GM21825 (cell line): ENCODE results near the gene KNTC1.
"Not testable (repeated sequence)": the region's sequence is repeated elsewhere in the genome, so short reads cannot be mapped to it uniquely, and the experiment has no call there.

ENCODE experiments used
- ATAC-seq: cut with Tn5 transposase; IDR thresholded peaks from one replicate; pipeline ENCODE4 v1.9.1; 2021; ENCODE audit warnings: mild to moderate bottlenecking, moderate library complexity; ENCODE audit not compliant: unreplicated experiment

KNTC1 gene, protein sequence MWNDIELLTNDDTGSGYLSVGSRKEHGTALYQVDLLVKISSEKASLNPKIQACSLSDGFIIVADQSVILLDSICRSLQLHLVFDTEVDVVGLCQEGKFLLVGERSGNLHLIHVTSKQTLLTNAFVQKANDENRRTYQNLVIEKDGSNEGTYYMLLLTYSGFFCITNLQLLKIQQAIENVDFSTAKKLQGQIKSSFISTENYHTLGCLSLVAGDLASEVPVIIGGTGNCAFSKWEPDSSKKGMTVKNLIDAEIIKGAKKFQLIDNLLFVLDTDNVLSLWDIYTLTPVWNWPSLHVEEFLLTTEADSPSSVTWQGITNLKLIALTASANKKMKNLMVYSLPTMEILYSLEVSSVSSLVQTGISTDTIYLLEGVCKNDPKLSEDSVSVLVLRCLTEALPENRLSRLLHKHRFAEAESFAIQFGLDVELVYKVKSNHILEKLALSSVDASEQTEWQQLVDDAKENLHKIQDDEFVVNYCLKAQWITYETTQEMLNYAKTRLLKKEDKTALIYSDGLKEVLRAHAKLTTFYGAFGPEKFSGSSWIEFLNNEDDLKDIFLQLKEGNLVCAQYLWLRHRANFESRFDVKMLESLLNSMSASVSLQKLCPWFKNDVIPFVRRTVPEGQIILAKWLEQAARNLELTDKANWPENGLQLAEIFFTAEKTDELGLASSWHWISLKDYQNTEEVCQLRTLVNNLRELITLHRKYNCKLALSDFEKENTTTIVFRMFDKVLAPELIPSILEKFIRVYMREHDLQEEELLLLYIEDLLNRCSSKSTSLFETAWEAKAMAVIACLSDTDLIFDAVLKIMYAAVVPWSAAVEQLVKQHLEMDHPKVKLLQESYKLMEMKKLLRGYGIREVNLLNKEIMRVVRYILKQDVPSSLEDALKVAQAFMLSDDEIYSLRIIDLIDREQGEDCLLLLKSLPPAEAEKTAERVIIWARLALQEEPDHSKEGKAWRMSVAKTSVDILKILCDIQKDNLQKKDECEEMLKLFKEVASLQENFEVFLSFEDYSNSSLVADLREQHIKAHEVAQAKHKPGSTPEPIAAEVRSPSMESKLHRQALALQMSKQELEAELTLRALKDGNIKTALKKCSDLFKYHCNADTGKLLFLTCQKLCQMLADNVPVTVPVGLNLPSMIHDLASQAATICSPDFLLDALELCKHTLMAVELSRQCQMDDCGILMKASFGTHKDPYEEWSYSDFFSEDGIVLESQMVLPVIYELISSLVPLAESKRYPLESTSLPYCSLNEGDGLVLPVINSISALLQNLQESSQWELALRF (N-terminal part only)

GRCh38 chr12:122526683-122527477, at the start of gene KNTC1, which contains the start of gene RSRC2:
TSS of gene KNTC1 (plus strand) at chr12:122527249. CDS start at chr12:122530064, 2,815 bp downstream.
TSS of gene RSRC2 (minus strand) at chr12:122526936. CDS start at chr12:122526853, 83 bp downstream.
- peak; percentile 82 for ATAC-seq

DNA sequence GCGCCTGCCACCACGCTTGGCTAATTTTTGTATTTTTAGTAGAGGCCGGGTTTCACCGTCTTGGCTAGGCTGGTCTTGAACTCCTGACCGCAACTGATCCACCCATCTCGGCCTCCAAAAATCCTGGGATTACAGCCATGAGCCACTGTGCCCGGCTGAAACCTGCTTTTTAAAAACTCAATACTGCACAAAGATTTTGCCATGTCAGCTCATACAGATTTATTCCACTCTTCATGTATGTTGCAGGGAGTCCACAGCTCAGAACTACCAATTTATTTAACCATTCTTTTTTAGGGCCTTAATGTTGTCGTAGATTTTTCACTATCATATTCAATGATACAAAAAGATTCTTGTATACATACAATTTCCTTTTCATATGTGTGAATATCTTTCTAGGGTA, 46.3 kb upstream of the KNTC1 start:
- no peak for ATAC-seq

DNA sequence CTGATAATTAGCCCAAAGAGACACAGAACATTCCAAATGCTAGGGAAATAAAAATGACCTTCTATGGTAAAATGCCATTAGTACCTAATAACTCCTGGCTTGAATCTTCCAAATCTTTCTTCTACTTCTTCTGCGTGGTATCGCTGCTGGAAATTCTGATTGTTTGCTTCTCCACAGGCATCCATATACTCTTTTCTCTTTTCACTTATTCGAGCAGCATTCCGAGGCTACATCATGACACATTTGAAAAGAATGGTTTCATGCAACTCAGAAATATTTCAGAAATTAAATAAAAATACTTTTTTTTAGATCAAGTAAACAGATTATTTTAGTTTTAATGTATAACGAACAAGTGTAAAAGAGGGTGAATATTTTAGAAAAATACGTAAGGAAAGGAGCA, 45.2 kb upstream of the KNTC1 start:
- ATAC-seq = no peak

DNA sequence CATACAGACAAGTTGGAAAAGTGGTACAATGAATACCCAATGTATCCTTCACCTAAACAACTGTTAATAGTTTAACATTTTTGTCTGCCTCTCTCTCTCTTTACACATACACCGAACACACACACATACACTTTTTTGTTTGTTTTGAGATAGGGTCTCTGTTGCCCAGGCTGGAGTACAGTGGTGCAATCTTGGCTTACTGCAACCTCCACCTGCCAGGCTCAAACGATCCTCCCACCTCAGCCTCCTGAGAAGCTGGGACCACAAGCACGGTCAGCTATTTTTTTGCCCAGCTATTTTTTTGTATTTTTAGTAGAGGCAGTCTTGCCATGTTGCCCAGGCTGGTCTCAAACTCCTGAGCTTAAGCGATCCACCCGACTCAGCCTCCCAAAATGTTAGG, 43.1 kb upstream of the KNTC1 start:
- no peak for ATAC-seq

DNA sequence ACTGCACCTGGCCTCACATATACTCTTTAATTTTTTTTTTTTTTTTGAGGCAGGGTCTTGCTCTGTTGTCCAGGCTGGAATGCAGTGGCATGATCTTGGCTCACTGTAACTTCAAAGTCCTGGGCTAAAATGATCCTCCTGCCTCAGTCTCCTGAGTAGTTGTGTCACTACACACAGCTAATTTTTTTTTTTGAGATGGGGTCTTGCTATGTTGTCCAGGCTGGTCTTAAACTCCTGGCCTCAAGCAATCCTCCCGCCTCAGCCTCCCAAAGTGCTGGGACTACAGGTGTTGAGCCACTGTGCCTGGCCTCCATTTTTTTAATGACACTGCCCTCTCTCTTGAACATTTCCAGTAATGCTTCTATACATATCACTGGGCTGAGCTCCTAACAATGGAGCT, 42.7 kb upstream of the KNTC1 start:
- not testable (repeated sequence) for ATAC-seq

- ATAC-seq = not testable (repeated sequence)
Measured at GRCh38 chr12:122486360-122486759, 40.7 kb upstream of the KNTC1 start.

DNA sequence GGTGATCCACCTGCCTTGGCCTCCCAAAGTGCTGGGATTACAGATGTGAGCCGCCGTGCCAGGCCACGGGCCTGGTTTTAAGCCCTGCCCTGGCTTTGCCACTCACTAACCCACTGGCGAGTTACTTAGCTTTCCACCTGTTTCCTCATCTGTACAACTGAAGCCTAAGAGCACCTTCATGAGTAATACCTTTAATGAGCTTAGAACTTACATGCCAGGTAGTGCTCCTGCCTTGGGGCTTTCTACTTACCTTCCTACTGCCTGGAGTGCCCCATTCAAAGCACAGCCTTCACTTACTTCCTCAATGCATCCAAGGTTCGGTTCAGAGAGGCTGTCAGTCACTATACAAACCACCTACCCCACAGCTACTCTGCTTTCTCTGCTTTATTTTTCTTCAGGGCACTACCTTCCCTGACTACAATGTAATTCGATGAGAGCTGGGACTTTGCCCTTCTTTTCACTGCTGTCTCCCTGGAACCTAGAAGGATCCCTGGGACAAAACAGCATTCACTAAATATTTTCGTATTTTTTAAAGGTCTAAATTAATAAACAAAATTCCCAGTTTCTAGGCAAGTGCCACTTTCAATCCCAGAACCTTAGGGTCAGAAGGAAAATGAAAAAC, 40.1 kb upstream of the KNTC1 start:
- ATAC-seq = no peak

DNA sequence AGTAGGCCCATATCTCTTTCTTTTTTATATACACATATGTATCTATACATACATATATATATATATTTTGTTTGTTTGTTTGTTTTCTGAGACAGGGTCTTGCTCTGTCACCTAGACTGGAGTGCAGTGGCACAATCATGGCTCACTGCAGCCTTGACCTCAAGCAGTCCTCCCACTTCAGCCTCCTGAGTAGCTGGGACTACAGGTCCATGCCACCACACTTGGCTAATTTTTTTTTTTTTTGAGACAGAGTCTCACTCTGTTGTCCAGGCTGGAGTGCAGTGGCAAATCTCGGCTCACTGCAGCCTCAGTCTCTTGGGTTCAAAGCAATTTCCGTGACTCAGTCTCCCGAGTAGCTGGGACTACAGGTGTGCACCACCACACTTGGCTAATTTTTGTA, 39.2 kb upstream of the KNTC1 start:
- not testable (repeated sequence) for ATAC-seq

GRCh38 chr12:122489038-122489437, 38.0 kb upstream of the KNTC1 start:
- no peak for ATAC-seq

DNA sequence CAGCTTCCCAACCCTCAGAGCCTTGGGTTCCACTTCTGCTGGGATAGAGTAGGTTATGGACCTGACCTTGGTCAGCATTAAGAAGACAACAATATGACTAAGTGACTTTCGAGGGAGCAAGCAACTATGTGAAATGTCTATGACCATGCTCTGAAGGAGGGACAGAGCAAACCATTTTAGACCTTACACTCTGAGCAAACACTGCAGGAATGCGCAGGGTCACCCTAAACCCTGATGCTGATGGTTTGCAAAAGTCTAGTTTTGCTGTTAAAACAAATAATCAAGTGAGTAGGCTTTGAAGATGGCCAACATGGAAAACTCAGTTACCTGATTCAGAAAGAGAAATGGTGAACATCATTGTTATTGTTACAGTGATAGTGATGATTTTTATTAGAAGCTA, 35.1 kb upstream of the KNTC1 start:
- no peak for ATAC-seq

- ATAC-seq = not testable (repeated sequence)
Measured at GRCh38 chr12:122493222-122493621, 33.8 kb upstream of the KNTC1 start.

GRCh38 chr12:122495258-122495657, 31.8 kb upstream of the KNTC1 start:
- ATAC-seq = no peak

- peak; percentile 15 for ATAC-seq
Measured at GRCh38 chr12:122499991-122500684, 26.9 kb upstream of the KNTC1 start.

GRCh38 chr12:122500685-122501488, 26.2 kb upstream of the KNTC1 start, which contains the start of gene ZCCHC8:
TSS of gene ZCCHC8 (minus strand) at chr12:122500932. CDS start at chr12:122500840, 92 bp downstream.
- ATAC-seq = peak; percentile 93

DNA sequence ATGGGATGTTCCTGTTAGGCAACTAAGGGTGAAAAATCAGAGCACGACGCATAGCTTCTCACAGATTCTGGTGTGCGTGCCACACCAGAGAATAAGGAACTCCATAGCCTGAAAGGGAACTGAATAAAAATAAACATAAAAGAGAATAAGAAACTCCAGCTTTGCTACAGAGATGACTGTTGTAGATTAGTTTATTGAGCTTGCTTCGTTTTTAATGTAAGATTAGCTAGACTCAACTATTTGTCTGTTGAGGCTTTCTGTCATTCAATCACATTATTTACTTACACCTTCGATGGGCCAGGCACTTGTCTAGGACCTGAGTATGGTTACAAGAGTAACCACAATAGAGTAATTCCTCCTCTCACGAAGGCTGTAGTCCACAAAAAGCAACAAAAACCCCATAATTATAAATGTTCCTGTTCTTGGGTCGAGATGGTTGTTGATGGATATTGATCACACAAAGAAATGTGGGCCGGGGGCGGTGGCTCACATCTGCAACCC, 25.5 kb upstream of the KNTC1 start:
- no peak for ATAC-seq

GRCh38 chr12:122503147-122503751, 23.8 kb upstream of the KNTC1 start:
- ATAC-seq = no peak

DNA sequence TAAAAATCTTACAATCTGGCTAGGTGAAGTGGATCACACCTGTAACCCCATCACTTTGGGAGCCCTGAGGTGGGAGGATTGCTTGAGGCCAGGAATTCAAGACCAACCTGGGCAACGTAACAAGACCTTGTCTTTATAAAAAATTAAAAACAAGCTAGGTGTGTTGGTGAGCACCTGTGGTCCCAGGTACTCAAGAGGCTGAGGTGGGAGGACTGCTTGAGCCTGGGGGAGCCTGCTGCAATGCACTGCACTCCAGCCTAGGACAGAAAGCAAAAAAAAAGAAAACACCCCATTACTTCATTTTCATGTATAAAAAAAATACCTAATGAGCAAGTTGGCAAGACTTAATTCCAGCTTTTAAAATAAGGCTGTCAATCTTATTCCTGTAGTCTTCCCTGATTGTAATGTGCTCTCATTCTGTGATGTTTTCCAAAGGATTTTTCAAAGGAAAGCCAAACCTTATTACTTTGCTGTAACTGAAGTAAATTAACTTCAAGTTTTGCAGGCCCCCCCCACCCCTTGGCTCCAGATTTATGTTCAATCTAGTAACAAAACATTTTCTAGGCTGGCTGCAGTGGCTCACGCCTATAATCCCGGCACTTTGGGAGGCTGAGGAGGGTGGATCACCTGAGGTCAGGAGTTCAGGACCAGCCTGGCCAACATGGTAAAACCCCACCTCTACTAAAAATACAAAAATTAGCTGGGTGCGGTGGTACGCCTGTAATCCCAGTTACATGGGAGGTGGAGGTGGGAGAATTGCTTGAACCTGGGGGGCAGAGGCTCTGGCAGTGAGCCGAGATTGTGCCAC, 23.1 kb upstream of the KNTC1 start:
- no peak for ATAC-seq
